Activated gamma-delta T cell treated with anti-CD3 and anti-CD28 coated beads, Interleukin-2, amount 50 U/mL, for 16 hours (primary cell): ENCODE results near the gene VAV2.
A peak's percentile ranks its signal among the peaks of the same experiment; 100 is the strongest.

Experiments used
- DNase-seq: peaks from one replicate; pipeline ENCODE4 v3.0.0-alpha.2; 2020; ENCODE audit warnings: low read depth

The VAV2 gene

DNA sequence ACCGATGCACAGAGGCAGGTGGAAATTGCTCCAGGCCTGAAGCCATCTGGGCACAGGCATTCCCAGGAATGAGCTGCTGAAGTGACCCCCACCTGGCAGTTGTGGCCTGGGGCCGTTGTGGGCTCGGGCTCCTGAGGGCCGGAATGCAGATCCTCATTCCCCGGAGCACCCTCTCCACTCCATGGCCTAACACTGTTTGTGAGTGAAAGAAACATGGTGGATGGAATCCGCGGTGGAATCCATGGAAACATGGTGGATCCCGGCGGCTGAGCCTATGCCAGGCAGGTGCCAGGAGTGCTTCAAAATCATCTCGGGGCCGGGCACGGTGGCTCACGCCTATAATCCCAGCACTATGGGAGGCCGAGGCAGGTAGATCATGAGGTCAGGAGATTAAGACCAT is 250.4 kb downstream of the VAV2 start:
- no peak for DNase-seq

GRCh38 chr9:133740911-133741310 is 251.2 kb downstream of the VAV2 start:
- DNase-seq, result no peak

DNA sequence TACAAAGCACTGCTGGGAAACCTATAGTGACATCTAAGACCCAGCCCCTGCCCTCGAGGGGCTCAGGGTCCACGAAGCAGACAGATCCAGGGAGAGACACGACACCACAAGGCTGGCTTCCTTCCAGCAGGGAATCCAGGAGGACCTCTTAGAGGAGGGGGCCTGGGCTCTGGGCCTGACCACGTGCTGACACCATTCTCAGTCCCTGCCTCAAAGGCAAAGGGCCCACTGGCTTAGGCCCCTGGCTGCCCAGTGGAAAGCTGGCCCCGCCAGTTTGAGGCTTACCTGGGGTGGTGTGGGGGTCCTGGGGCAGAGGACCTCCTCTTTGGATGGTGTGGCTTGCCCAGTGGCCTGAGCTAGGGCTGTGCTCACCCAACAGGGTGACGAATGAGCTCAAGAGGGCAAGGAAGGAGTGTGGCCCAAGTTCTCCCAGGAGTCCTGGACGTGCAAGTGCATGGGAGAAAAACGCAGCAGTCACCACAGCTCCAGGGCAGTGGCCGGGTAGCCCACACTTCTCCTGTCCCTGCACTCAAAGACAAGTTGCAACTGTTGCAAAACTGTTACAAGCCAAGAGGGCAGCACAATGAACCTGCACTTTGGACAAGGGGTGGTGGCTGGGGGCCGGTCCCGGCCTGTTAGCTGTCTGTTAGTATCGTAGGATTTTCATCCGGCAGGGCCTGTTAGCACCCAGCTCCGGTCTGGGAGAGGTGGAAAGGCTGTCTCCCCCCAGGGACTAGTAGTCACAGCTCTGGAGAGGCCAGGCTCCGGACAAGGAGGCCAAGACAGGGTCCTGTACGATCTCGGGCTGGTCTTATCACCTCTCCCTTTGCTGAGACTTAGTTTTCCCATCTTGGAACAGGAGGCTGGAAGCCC is 252.5 kb downstream of the VAV2 start:
- DNase-seq, result no peak

DNA sequence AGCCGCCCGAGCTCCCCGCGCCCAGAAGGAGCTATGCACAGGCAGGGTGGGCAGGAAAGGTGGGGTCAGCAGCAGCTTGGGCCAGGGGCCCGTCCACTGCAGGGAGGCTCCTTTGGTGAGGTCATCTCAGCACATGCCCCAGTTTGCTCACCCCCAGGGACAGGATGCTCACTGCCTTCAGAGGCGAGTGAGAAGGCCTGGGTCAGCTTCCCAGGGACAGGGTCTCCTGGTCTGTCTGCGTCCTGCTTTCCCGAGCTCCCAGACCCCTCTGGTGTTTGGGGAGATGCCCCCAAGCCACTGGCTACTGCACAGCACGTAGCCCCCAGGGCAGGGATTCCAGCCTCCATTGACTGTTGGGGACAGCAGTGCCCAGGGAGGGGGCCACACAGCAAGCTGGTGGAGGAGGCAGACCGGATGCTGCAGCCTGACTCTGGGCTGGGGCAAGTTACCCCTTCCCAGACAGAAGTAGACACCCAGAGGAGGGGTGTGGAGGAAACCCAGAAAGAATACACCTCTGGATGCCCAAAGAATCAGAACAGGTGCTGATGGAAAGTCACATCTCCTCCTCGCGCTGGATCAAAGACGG is 253.4 kb downstream of the VAV2 start:
- no peak for DNase-seq

GRCh38 chr9:133737774-133738639 is 254.1 kb downstream of the VAV2 start, which contains the start of gene SARDH:
Gene SARDH, minus strand, starts transcription at chr9:133738352. Its CDS starts 4,179 bp downstream, at chr9:133734173.
- peak; percentile 18 for DNase-seq

- DNase-seq, result no peak
These were observed 254.9 kb downstream of the VAV2 start for GRCh38 chr9:133737071-133737773.

DNA sequence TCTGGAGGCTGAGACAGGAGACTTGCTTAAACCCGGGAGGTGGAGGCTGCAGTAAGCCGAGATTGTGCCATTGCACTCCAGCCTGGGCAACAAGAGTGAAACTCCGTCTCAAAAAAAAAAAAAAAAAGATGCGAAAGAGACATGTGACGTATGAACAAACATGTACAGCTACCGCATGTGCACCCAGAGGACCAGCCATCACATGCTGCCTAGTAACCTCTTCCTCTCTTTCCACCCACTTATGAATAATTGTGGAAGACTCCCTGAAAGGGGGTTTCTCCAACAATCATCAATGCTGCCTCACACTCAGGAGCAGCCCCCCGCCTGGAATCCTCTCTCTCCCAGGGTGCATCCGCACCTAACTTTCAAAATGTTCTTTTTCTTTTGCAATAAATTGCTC is 256.2 kb downstream of the VAV2 start:
- no peak for DNase-seq

DNA sequence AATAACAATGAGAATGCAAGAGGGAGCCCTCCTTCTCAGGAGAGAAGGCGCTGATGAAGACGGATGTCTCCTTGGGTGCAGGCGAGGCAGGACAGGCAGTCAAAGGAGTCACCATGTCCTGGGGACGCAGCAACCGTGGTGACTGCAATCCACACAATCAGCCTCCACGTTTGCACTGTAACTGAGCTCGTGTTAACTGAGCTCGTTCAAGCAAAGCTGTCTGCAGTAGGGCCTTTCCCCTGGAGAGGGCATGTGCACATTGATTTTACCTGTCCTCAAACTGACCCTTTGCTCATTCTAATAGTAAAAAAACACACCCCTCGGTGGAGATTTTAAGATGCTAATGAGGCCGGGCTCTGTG is 256.7 kb downstream of the VAV2 start:
- no peak for DNase-seq

- DNase-seq, result no peak
These were observed 257.3 kb downstream of the VAV2 start for GRCh38 chr9:133734590-133735414.

- no peak for DNase-seq
These were observed 258.2 kb downstream of the VAV2 start for GRCh38 chr9:133733796-133734533.

DNA sequence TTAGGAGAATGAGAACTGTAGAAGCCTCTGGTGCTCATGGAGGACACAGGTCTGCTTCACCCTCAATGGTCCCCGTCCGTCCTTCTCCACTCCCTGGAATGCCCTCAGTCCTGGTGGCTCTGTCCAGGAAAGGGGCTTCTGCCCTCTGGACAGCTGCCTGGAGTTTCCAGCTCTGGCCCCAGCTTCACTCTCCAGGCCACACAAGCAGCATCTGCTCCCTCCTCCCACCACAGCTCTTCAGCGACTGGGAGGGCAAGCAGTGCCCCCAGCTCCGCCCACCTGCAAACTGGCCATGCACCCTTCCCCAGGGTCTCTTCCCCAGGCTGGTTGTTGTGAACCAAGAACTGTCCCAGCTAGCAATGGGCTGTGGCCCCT is 258.7 kb downstream of the VAV2 start:
- DNase-seq, result no peak

DNA sequence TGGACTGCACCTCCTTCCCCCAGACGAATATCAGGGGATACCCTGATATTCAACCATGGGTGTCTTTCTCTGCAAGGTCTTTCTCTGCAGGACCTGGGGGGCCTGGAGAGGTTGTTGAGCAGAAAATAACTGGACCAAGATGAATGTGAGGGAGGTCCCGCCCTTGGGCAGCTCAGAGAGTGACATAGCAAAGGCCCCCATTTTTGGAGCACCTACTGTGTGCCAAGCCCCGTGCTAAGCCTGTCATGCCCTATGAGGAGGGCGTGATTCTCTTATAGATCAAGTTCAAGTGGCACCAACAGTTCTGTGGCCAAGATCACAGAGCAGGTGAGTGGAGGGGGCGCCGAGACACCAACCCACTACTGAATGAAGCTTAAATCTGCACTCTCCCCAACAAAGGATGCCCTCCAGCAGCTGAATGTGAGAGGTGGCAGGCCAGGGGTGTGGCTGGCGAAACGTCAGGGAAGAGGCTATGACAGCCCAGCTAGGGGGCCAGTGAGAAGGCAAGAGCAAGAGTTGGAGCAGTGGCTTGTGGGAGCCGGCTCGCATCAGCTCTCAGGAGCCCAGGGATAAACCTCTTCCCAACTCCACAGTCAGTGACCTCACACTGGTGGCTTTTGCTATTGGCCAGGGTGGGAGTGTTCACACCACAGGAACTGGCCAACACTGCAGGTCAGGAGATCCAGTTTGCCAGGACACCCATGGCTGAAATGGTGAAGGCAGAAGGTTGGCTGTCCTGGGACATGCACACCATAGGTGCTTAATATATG is 259.3 kb downstream of the VAV2 start:
- DNase-seq, result no peak

DNA sequence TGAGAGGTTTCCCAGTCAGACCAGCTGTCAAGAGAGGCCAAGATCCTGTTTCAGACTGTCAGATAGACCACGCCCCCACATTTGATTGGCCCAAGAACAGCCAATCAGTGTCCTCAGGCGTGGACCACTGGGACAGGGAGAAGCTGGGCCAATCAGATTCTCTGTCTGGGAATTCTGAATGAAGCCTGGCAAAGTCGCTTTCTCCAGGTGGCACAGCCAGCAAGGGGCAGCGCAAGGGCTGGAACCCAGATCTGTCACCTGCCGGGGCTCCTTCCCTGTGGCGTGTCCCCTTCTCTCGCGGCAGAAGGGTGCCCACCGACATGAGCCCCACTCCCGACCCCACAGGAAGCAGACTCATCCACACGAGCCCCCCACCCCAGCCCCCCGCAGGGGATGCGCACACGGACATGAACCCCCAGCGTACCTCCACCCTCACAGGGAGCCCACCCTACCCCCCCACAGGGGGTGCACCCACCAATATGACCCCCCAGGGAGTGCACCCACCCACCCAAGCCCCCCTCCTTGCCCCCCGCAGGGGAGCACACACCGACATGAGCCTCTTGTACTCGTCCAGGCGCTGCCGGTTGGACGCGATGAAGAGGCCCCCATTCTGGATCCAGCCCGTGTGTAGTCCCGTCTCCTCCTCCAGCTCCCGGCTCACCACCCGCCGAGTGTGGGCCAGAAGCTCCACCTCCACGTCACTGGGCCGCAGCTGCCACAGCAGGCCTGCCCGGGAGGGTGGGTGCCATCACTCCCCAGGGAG is 260.1 kb downstream of the VAV2 start:
- DNase-seq, result no peak

DNA sequence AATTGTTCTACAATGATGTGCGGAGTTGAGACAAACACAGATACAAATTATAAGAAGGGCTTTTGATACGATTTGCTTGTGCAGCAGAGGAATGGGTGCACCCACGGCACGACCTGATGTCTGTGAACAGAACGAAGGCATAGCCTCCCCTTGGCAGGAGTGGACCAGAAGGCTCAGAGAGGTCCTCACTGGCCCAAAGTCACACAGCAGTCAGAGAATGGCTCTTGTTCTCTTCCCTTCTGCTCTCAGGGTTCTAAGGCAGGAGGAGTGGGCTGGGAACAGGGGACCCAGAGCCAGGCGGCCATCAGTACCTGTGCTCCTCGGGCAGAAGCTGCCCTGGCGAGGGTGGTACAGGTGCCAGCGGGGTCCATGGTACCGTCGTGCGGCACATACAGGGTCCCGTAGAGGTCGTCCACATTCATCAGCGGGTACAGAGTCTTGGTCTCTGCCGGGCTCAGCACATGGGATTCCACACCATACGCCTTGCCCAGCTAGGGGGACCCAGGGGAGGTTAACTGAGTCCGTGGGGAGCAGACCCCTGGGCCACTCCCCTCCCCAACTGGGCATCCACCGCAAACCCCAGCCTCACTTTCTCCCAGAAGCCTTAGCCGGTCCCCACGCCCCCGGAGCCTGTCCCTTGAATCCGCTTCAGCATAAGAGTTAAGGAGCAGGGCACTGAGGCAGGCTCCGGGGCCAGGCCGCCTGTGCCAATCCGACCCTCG is 261.0 kb downstream of the VAV2 start:
- no peak for DNase-seq

- DNase-seq, result no peak
These were observed 262.4 kb downstream of the VAV2 start for GRCh38 chr9:133729617-133730281.

- no peak for DNase-seq
These were observed 263.1 kb downstream of the VAV2 start for GRCh38 chr9:133728856-133729616.

DNA sequence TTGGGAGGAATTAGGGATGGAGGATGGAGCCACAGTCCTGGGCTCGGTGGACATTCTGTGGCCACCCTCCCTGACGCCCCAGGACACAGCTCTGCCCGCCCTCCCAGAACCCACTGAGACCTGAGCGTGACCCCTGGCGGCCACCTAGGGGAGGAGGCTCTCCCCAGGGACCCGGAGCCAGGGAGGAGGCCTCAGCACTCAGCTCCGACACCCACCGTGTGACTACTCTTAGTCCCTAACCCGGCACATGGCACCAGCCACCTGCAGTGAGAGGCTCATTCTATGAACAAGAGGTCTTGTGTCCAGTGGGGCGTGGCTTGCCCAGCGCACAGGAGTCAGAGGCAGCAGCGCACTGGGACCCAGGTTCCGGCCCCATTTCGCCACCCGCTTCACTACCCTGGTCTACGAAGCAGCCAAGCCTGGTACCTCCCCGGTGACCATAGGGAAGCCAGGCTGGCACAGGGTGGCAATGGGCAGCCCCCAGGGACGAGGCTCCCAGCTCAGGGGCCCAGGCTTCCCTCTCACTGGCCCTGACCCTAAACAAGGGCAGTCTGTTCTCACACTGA is 264.2 kb downstream of the VAV2 start:
- DNase-seq, result no peak
